GM12891 (cell line): Measurements from ENCODE around the gene COL4A1.

Experiments
- POLR2A ChIP-seq: IDR thresholded peaks from 2 replicates; pipeline ENCODE4 v1.6.1; 2011; ENCODE audit warnings: low read depth, low read length, control low read depth
- POLR2AphosphoS5 ChIP-seq: IDR thresholded peaks from 2 replicates; pipeline ENCODE4 v1.6.1; 2011; ENCODE audit warnings: low read depth, low read length, control low read depth

DNA sequence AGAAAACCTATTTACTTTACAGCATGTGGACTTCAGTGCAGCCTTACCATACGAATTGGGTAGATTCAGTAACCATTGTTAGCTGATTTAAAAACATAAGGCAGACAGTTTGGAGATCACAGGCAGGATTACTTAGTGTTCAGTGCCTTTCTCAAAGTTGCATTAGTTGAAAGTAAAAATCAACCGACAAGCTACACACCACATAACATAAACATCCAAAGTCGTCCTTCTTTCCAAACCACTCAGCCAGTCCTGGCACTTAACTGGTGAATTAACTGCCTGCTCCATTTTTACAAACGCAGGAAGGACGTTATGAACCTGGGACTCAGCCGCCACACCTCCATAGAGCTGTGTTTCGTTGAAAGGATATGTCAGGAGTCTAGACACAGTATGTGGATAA is 91.4 kb downstream of the COL4A1 start:
- TF ChIP-seq POLR2A (no peak), POLR2AphosphoS5 (no peak)
